K562 (cell line): ENCODE results near the gene OTUD1. TPM values are rescaled to one million over a fixed set of nuclear protein-coding genes. Genes with fewer than 3 reads are reported as not detected.
A peak's percentile ranks its signal among the peaks of the same experiment; 100 is the strongest.

ENCODE experiments used
- ATAC-seq: fragments of 200-7000 bp; cut with Tn5 transposase; 3 replicates; pipeline ENCODE4 v1.9.1; 2020; ENCODE audit warnings: moderate library complexity
- BruUV-seq: library from RNA; stranded (reverse); fragments of 400-500 nt; replicated peaks from 2 replicates; lab custom pipeline; 2021; lab: Mats Ljungman, UMichigan
- CTCF ChIA-PET: fragments of 300-600 bp; formaldehyde crosslinking; extraction: SDS; loops from one replicate; lab custom pipeline; 2021; ENCODE audit warnings: low intra/inter-chr PET ratio; lab: Yijun Ruan, JAX
- POLR2A ChIA-PET: fragments of 300-600, 350-650 bp; sonication (Branson Sonifier 250); formaldehyde crosslinking; extraction: SDS; loops from one replicate; lab custom pipeline; 2021; ENCODE audit warnings: antibody characterized with exemption, inconsistent platforms; lab: Yijun Ruan, JAX
- DNase-seq, 4 experiments: peaks; one replicate each; pipeline versions ENCODE4 v3.0.0 to v3.0.0-alpha.2; 2011 to 2018; ENCODE audit warnings: low spot score in 3 of 4, mixed read lengths in 3 of 4; ENCODE audit errors: extremely low read depth in 1 of 4
- FAIRE-seq: peaks from 2 replicates; lab custom pipeline; 2011; peaks lifted over from hg19 to GRCh38; lab: Jason Lieb, UNC
- H2AFZ ChIP-seq: 2 replicates; pipeline ENCODE4 v1.6.0; 2011; ENCODE audit warnings: low read depth, low read length, control low read depth, inconsistent platforms
- H3K27ac ChIP-seq: fragments of 200-600 bp; 3 replicates; pipeline ENCODE4 v1.8.0; 2011; ENCODE audit warnings: low read depth, mild to moderate bottlenecking, control low read depth, inconsistent platforms, low read length, moderate library complexity, mixed read lengths; ENCODE audit errors: extremely low read depth
- H3K27me3 ChIP-seq, 2 experiments: fragments of 300-600 bp in 1 of 2; 2 replicates in 1 of 2; 3 replicates in 1 of 2; pipeline versions ENCODE4 v1.6.0 to v1.8.0; 2011; ENCODE audit warnings: inconsistent platforms in 2 of 2, low read length in 2 of 2, mild to moderate bottlenecking in 1 of 2, mixed read lengths in 1 of 2, moderate library complexity in 1 of 2; ENCODE audit not compliant: control insufficient read depth in 2 of 2, insufficient read depth in 2 of 2
- H3K36me3 ChIP-seq: fragments of 300-600 bp; 3 replicates; pipeline ENCODE4 v1.8.0; 2011; ENCODE audit warnings: mild to moderate bottlenecking, low read length, inconsistent platforms; ENCODE audit not compliant: control insufficient read depth, insufficient read depth
- H3K4me1 ChIP-seq, 2 experiments: fragments of 200-600 bp in 1 of 2; replicated peaks in 1 of 2; 2 replicates in 1 of 2; 3 replicates in 1 of 2; pipeline versions ENCODE4 v1.5.1 to v1.8.0; 2011; ENCODE audit warnings: inconsistent platforms in 2 of 2, low read length in 2 of 2, mild to moderate bottlenecking in 1 of 2, mixed read lengths in 1 of 2, moderate library complexity in 1 of 2; ENCODE audit not compliant: control insufficient read depth in 2 of 2, insufficient read depth in 2 of 2
- H3K4me2 ChIP-seq: 2 replicates; pipeline ENCODE4 v1.6.1; 2011; ENCODE audit warnings: low read length, control low read depth, inconsistent platforms, mixed read lengths; ENCODE audit not compliant: insufficient read depth
- H3K4me3 ChIP-seq: fragments of 200-600 bp; sonication (generic), shearing (Covaris generic); 2 replicates; pipeline ENCODE4 v1.5.1; 2016; ENCODE audit warnings: control low read depth, inconsistent platforms
- H3K79me2 ChIP-seq: fragments of 200-600 bp; 3 replicates; pipeline ENCODE4 v1.8.0; 2011; ENCODE audit warnings: low read length, inconsistent platforms; ENCODE audit not compliant: control insufficient read depth, insufficient read depth
- H3K9ac ChIP-seq, 2 experiments: 2 replicates each; pipeline versions ENCODE4 v1.6.0 to v1.6.1; 2011; ENCODE audit warnings: low read depth in 2 of 2, low read length in 2 of 2, control low read depth in 1 of 2, inconsistent platforms in 1 of 2, mild to moderate bottlenecking in 1 of 2, mixed read lengths in 1 of 2; ENCODE audit not compliant: insufficient read depth in 1 of 2
- H3K9me1 ChIP-seq: one replicate; pipeline ENCODE4 v1.6.0; 2011; ENCODE audit warnings: inconsistent platforms, mild to moderate bottlenecking, low read length, moderate library complexity; ENCODE audit not compliant: control insufficient read depth, insufficient read depth
- H3K9me3 ChIP-seq: replicated peaks from 2 replicates; pipeline ENCODE4 v1.5.1; 2011; ENCODE audit warnings: low read depth, low read length, inconsistent platforms; ENCODE audit not compliant: control insufficient read depth, insufficient read depth
- H4K20me1 ChIP-seq: replicated peaks from 2 replicates; pipeline ENCODE4 v1.6.1; 2011; ENCODE audit warnings: low read length, inconsistent platforms, mixed read lengths; ENCODE audit not compliant: control insufficient read depth, insufficient read depth
- NR2C1 ChIP-seq, 2 experiments: fragments of 450-650 bp; IDR thresholded peaks; 2 replicates each; pipeline ENCODE4 v1.6.1; 2017; ENCODE audit warnings: mild to moderate bottlenecking in 2 of 2, antibody characterized with exemption in 1 of 2, inconsistent platforms in 1 of 2, missing compliant biosample characterization in 1 of 2, missing genetic modification characterization in 1 of 2
- PTBP1 ChIP-seq: fragments of 200-400 bp; formaldehyde crosslinking; IDR thresholded peaks from 2 replicates; pipeline ENCODE4 v1.6.1; 2017; ENCODE audit warnings: low read depth, low read length
- ZNF134 ChIP-seq: fragments of 250-450 bp; sonication (Bioruptor Pico); conservative IDR thresholded peaks from 2 replicates; pipeline ENCODE4 v1.4.0; 2020
- ZNF512 ChIP-seq: IDR thresholded peaks from 2 replicates; pipeline ENCODE4 v1.6.1; 2016; ENCODE audit warnings: missing genetic modification characterization, missing compliant biosample characterization
- WGBS: fragments of 100-300 bp; shearing (Covaris generic); methylation state at CpG from one replicate; pipeline ENCODE4 v1.1.6; 2016; ENCODE audit warnings: low coverage, mixed read lengths; ENCODE audit not compliant: insufficient coverage; ENCODE audit errors: missing lambda C conversion rate; 5-methylcytosine and 5-hydroxymethylcytosine counted together
- in situ Hi-C: fragments of 300-500 bp; cut with MboI; formaldehyde crosslinking; loops from 4 replicates; pipeline ENCODE4 v1.15.0; 2018; ENCODE audit warnings: inconsistent platforms, mixed read lengths
- intact Hi-C: fragments of 100-400 bp; cut with micrococcal nuclease; formaldehyde crosslinking; loops from 2 replicates; pipeline ENCODE4 v1.14.2; 2022
- polyA plus RNA-seq, 8 experiments: library from polyadenylated mRNA; depleted of rRNA in 4 of 8; stranded (reverse) in 5 of 8; unstranded in 3 of 8; fragments of >200 nt; fragmentation: Nextera tagmentation in 2 of 8; fragmentation: Illumina TruSeq in 1 of 8; extraction: Ambion mirVana in 2 of 8; extraction: Trizol in 1 of 8; gene quantifications; 2 replicates each; pipeline versions ENCODE4 v1.2.1 to v1.2.3, GENCODE V29; 2011 to 2014; ENCODE audit warnings: inconsistent platforms in 1 of 8, missing spikeins in 1 of 8
- total RNA-seq, 7 experiments: library from RNA; depleted of rRNA in 6 of 7; stranded (reverse); fragments of >200 nt in 6 of 7; fragmentation: Illumina TruSeq in 2 of 7; extraction: Trizol in 2 of 7; gene quantifications; 2 replicates each; pipeline versions ENCODE4 v1.2.1 to v1.2.3, GENCODE V29; 2011 to 2021; ENCODE audit warnings: low replicate concordance in 1 of 7

Gene OTUD1
- total and polyA plus RNA-seq, 9 of the 15 experiments (the other 6 are each of a cell fraction or from before 2014, with no cell fraction given): 0.29 to 2.0 (median 0.49) TPM

GRCh38 chr10:23469596-23470237 is 30.8 kb downstream of the OTUD1 start:
- Histone ChIP-seq H4K20me1 (no peaks in the 10 kb centered on the region), H2AFZ (no peak overlapping the region), H3K9me1 (no peaks in the 10 kb centered on the region), H3K27ac (no peak overlapping the region), H3K4me2 (no peak overlapping the region), H3K9ac (no peak overlapping the region), H3K4me3 (no peak overlapping the region), H3K27me3 (peaks cover 2 to 5% of the 10 kb centered on the region in 2 experiments; a peak in 1 of 5 replicates), H3K36me3 (no peaks in the 10 kb centered on the region), H3K79me2 (no peaks in the 10 kb centered on the region), H3K9me3 (no peaks in the 10 kb centered on the region), H3K4me1 (no peaks in the 10 kb centered on the region)
- in situ Hi-C loops: no loop called here
- intact Hi-C loops: no loop called here
- ATAC-seq (no peak), FAIRE-seq (no peak), DNase-seq (no peak)
- BruUV-seq: no TSS peak
- ChIA-PET POLR2A (no interaction called here), CTCF (no interaction called here)
- TF ChIP-seq ZNF134 (CRISPR knock-in tag) (no peak), ZNF512 (tag) (peak; percentile 54; the same call in 1 of the 2 replicates)
- 0% methylated on average over 1 of the region's 1 CpG for WGBS

- H3K4me3 ChIP-seq: no peak overlapping the region
- TF ChIP-seq NR2C1 (IDR thresholded peaks at IDR 0.05) (no peak), NR2C1 (tag; IDR thresholded peaks at IDR 0.05) (no peak), PTBP1 (no peak)
- H3K79me2 ChIP-seq: no peaks in the 10 kb centered on the region
- no peaks in the 10 kb centered on the region for H3K9me1 ChIP-seq
- no peaks in the 10 kb centered on the region for H3K4me1 ChIP-seq
- CTCF ChIA-PET: no interaction called here
- H2AFZ ChIP-seq: no peak overlapping the region
- in situ Hi-C loops: no loop called here
- ATAC-seq: no peak
- H3K9ac ChIP-seq: no peak overlapping the region
- H3K27ac ChIP-seq: no peak overlapping the region
- no peak for FAIRE-seq
- H3K9me3 ChIP-seq: no peaks in the 10 kb centered on the region
- WGBS: 0% methylated on average over 7 of the region's 8 CpGs
- H4K20me1 ChIP-seq: no peaks in the 10 kb centered on the region
- no peak for DNase-seq
- POLR2A ChIA-PET: no interaction called here
- intact Hi-C loops: no loop called here
- peaks cover 2 to 5% of the 10 kb centered on the region in 2 experiments; a peak in 1 of 5 replicates for H3K27me3 ChIP-seq
- no TSS peak for BruUV-seq
- no peak overlapping the region for H3K4me2 ChIP-seq
- H3K36me3 ChIP-seq: no peaks in the 10 kb centered on the region
Observed at GRCh38 chr10:23472181-23472580, 33.3 kb downstream of the OTUD1 start.
